Panc1 (cell line): ENCODE data around the gene SBNO2. TPM values are rescaled to one million over a fixed set of nuclear protein-coding genes. Genes with fewer than 3 reads are reported as not detected.
A peak's percentile ranks its signal among the peaks of the same experiment; 100 is the strongest.

Experiments used
- ATAC-seq: fragments of 200-7000 bp; cut with Tn5 transposase; 2 replicates; pipeline ENCODE4 v1.9.1; 2020; ENCODE audit warnings: mild to moderate bottlenecking, moderate library complexity
- BruUV-seq: library from RNA; stranded (reverse); fragments of 400-500 nt; replicated peaks from 2 replicates; lab custom pipeline; 2021; lab: Mats Ljungman, UMichigan
- CTCF ChIA-PET: fragments of 300-600 bp; sonication (Branson Sonifier 250); formaldehyde crosslinking; loops from one replicate; lab custom pipeline; 2022; ENCODE audit warnings: antibody characterized with exemption; lab: Charles Lee
- POLR2A ChIA-PET: fragments of 300-600 bp; sonication (Branson Sonifier 250); formaldehyde crosslinking; loops from one replicate; lab custom pipeline; 2022; ENCODE audit warnings: antibody characterized with exemption; lab: Charles Lee
- DNase-seq: peaks from one replicate; pipeline ENCODE4 v3.0.0-alpha.2; 2010; ENCODE audit warnings: low read depth, low spot score
- H3K27ac ChIP-seq: 2 replicates; pipeline ENCODE4 v1.5.1; 2011; ENCODE audit warnings: mild to moderate bottlenecking, low read length, inconsistent platforms
- H3K27me3 ChIP-seq: fragments of 200-500 bp; sonication (Bioruptor generic); 2 replicates; pipeline ENCODE4 v1.6.0; 2014; ENCODE audit warnings: low read length, inconsistent platforms; ENCODE audit not compliant: control insufficient read depth, insufficient read depth
- H3K36me3 ChIP-seq: fragments of 200-500 bp; sonication (Bioruptor generic); 2 replicates; pipeline ENCODE4 v1.5.1; 2014; ENCODE audit warnings: inconsistent platforms, mild to moderate bottlenecking, low read length, moderate library complexity; ENCODE audit not compliant: control insufficient read depth, insufficient read depth
- H3K4me1 ChIP-seq: 2 replicates; pipeline ENCODE4 v1.5.1; 2011; ENCODE audit warnings: inconsistent platforms, mild to moderate bottlenecking, low read length, moderate library complexity; ENCODE audit not compliant: control insufficient read depth, insufficient read depth
- H3K4me3 ChIP-seq, 2 experiments: 2 replicates each; pipeline ENCODE4 v1.5.1; 2011 to 2012; ENCODE audit warnings: low read depth in 2 of 2, low read length in 2 of 2, mild to moderate bottlenecking in 2 of 2, inconsistent platforms in 1 of 2, moderate library complexity in 1 of 2
- H3K9me3 ChIP-seq: fragments of 200-500 bp; sonication (Bioruptor generic); 2 replicates; pipeline ENCODE4 v1.5.1; 2014; ENCODE audit warnings: low read depth, mild to moderate bottlenecking, inconsistent platforms, low read length, moderate library complexity; ENCODE audit not compliant: control insufficient read depth, insufficient read depth
- CTCF ChIP-seq: fragments of 450-650 bp; IDR thresholded peaks from 2 replicates; pipeline ENCODE4 v1.5.1; 2017; ENCODE audit warnings: mild to moderate bottlenecking
- POLR2AphosphoS5 ChIP-seq: IDR thresholded peaks from 2 replicates; pipeline ENCODE4 v1.6.1; 2012; ENCODE audit warnings: mild to moderate bottlenecking, low read depth, low read length, moderate library complexity
- SIN3A ChIP-seq: IDR thresholded peaks from 2 replicates; pipeline ENCODE4 v1.6.1; 2012; ENCODE audit warnings: low read depth, mild to moderate bottlenecking, low read length, moderate library complexity, borderline replicate concordance; ENCODE audit not compliant: insufficient read depth
- TCF7L2 ChIP-seq: IDR thresholded peaks from 2 replicates; pipeline ENCODE4 v1.6.1; 2011; ENCODE audit warnings: mild to moderate bottlenecking, low read depth, low read length, inconsistent platforms
- in situ Hi-C: cut with HindIII; loops from 2 replicates; pipeline ENCODE4 v1.10.0; 2016; ENCODE audit warnings: low sequenced_read_pairs, low pct_unique_long_range_greater_than_20kb
- intact Hi-C: fragments of 100-400 bp; cut with micrococcal nuclease; formaldehyde crosslinking; loops from one replicate; pipeline ENCODE4 v1.10.0; 2022; ENCODE audit not compliant: unreplicated experiment
- total RNA-seq: library from RNA; stranded (reverse); gene quantifications from one replicate; pipeline ENCODE4 v1.2.1, GENCODE V29; 2021; ENCODE audit not compliant: unreplicated experiment
- TF ChIP-seq, protein P1 (sequence below), 2 experiments: IDR thresholded peaks; 2 replicates each; pipeline ENCODE4 v1.6.1; 2011 to 2012; ENCODE audit warnings: low read depth in 2 of 2, control low read depth in 1 of 2, low read length in 1 of 2, mild to moderate bottlenecking in 1 of 2, moderate library complexity in 1 of 2; ENCODE audit not compliant: insufficient read depth in 1 of 2

Gene SBNO2
- total RNA-seq, 1 experiment from 2014 or later: 101 TPM

- no peaks in the 10 kb centered on the region for H3K36me3 ChIP-seq
- intact Hi-C loops: no loop called here
- peaks cover 17% of the 10 kb centered on the region for H3K4me1 ChIP-seq
- H3K4me3 ChIP-seq: no peak overlapping the region
- no peak for DNase-seq
- ChIA-PET POLR2A (interaction anchor here (0.6 kb wide), 1 partner anchor 11 kb away, joined by 4 read pairs; no protein-coding TSS in a partner anchor), CTCF (interaction anchor here (0.6 kb wide), 3 partner anchors 13 to 16 kb away, joined by 4 to 8 read pairs (median 4); no protein-coding TSS in a partner anchor)
- H3K27me3 ChIP-seq: no peaks in the 10 kb centered on the region
- peak overlapping the region; percentile 77 for H3K27ac ChIP-seq
- no peak for ATAC-seq
- BruUV-seq: no TSS peak
- H3K9me3 ChIP-seq: no peaks in the 10 kb centered on the region
- in situ Hi-C loops: no loop called here
- TF ChIP-seq TCF7L2 (no peak), SIN3A (no peak)
- TF ChIP-seq, protein P1, sequence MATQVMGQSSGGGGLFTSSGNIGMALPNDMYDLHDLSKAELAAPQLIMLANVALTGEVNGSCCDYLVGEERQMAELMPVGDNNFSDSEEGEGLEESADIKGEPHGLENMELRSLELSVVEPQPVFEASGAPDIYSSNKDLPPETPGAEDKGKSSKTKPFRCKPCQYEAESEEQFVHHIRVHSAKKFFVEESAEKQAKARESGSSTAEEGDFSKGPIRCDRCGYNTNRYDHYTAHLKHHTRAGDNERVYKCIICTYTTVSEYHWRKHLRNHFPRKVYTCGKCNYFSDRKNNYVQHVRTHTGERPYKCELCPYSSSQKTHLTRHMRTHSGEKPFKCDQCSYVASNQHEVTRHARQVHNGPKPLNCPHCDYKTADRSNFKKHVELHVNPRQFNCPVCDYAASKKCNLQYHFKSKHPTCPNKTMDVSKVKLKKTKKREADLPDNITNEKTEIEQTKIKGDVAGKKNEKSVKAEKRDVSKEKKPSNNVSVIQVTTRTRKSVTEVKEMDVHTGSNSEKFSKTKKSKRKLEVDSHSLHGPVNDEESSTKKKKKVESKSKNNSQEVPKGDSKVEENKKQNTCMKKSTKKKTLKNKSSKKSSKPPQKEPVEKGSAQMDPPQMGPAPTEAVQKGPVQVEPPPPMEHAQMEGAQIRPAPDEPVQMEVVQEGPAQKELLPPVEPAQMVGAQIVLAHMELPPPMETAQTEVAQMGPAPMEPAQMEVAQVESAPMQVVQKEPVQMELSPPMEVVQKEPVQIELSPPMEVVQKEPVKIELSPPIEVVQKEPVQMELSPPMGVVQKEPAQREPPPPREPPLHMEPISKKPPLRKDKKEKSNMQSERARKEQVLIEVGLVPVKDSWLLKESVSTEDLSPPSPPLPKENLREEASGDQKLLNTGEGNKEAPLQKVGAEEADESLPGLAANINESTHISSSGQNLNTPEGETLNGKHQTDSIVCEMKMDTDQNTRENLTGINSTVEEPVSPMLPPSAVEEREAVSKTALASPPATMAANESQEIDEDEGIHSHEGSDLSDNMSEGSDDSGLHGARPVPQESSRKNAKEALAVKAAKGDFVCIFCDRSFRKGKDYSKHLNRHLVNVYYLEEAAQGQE (IDR thresholded peaks at IDR 0.05; ENCODE audit: insufficient read depth in 1 of 2, low read depth in 2 of 2, low read length in 1 of 2): no peak
These were observed 26.9 kb downstream of the SBNO2 start for GRCh38 chr19:1146858-1147780.

DNA sequence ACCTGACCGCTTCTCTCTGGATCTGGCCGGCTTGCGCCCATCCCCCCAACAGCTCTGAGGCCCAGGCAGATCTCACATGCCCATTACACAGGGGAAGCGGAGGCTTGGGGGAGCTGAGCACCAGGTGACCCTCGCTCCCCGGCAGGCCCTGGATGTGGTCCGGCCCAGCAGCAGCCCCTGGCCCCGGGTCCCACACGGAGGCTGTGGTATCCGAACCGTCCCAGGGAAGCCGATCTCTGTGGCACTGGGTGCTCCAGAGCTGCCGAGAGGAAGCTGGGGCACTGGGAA, 27.7 kb downstream of the SBNO2 start:
- Histone ChIP-seq H3K27ac (0 out of 2 replicates have a peak overlapping the region, but pooled peaks have one; percentile 29), H3K4me3 (no peak overlapping the region), H3K4me1 (peaks cover 17% of the 10 kb centered on the region), H3K9me3 (no peaks in the 10 kb centered on the region), H3K36me3 (no peaks in the 10 kb centered on the region), H3K27me3 (no peaks in the 10 kb centered on the region)
- intact Hi-C loops (no loop called here), in situ Hi-C loops (no loop called here)
- ATAC-seq: no peak
- TF ChIP-seq SIN3A: no peak
- no peak for TF ChIP-seq POLR2AphosphoS5
- no peak for DNase-seq
- CTCF ChIA-PET: no interaction called here
- no TSS peak for BruUV-seq
- POLR2A ChIA-PET: interaction anchor here (0.6 kb wide), 1 partner anchor 10 kb away, joined by 4 read pairs; no protein-coding TSS in a partner anchor

DNA sequence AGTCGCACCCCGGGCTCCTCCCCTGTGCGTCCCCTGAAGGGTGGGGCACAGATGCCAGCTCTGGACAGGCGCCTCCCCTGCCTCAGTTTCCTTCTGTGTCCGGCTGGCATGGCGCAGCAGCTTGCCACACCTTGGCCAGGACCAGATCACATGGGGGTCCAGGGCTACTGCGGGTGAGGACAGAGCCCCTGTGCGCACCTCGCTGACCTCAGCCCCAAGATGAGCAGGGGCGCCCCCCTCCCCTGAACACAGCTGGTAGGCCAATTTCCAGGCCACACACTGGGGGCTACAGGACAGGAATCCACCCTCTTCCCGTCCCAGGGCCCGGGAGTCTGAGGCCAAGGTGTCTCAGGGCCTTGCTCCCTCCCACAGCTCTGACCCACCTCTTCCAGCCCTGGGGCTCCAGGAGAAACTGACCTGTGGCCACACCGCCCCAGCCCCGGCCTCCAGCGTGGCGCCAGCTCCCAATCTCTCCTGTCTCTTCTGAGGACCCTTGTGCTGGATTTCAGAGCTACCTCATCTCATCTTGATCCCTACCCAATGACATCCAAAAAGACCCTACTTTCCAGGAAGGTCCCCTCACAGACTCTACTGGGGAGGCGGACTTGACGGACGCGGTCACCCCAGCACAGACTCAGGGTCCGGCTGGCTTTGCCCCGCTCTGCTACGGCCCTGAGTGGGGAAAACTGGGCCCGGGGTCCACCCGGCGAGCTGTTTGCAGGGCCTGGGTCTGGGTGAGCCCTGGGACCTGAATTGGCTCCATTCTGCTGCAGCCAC, 28.2 kb downstream of the SBNO2 start:
- peaks cover 17% of the 10 kb centered on the region for H3K4me1 ChIP-seq
- intact Hi-C loops: no loop called here
- no peaks in the 10 kb centered on the region for H3K36me3 ChIP-seq
- BruUV-seq: no TSS peak
- DNase-seq (no peak), ATAC-seq (no peak)
- no peak overlapping the region for H3K4me3 ChIP-seq
- H3K27ac ChIP-seq: 0 out of 2 replicates have a peak overlapping the region, but pooled peaks have one; percentile 29
- no peaks in the 10 kb centered on the region for H3K27me3 ChIP-seq
- H3K9me3 ChIP-seq: no peaks in the 10 kb centered on the region
- TF ChIP-seq POLR2AphosphoS5 (no peak), SIN3A (no peak), TCF7L2 (no peak), CTCF (no peak)
- TF ChIP-seq, protein P1 (IDR thresholded peaks at IDR 0.05; ENCODE audit: insufficient read depth in 1 of 2, low read depth in 2 of 2, low read length in 1 of 2): no peak
- CTCF ChIA-PET: no interaction called here
- in situ Hi-C loops: no loop called here
- POLR2A ChIA-PET: interaction anchor here (0.6 kb wide), 1 partner anchor 78 kb away, joined by 6 read pairs; no protein-coding TSS in a partner anchor
